K562 (cell line): ENCODE results near the gene POLR3C. TPM values are rescaled to one million over a fixed set of nuclear protein-coding genes. Genes with fewer than 3 reads are reported as not detected.

Experiments
- EHMT2 ChIP-seq: fragments of 450-650 bp; IDR thresholded peaks from 2 replicates; pipeline ENCODE4 v1.6.1; 2018; ENCODE audit warnings: antibody characterized with exemption
- HDGF ChIP-seq: fragments of 450-650 bp; IDR thresholded peaks from 2 replicates; pipeline ENCODE4 v1.6.1; 2016
- HLTF ChIP-seq: fragments of 450-650 bp; IDR thresholded peaks from 2 replicates; pipeline ENCODE4 v1.6.1; 2016
- HNRNPK ChIP-seq: fragments of 200-400 bp; formaldehyde crosslinking; IDR thresholded peaks from one replicate; pipeline ENCODE4 v1.6.1; 2018; ENCODE audit warnings: mild to moderate bottlenecking, low read depth, low read length; ENCODE audit not compliant: poor library complexity, severe bottlenecking
- ILK ChIP-seq: fragments of 450-650 bp; IDR thresholded peaks from 2 replicates; pipeline ENCODE4 v1.6.1; 2016; ENCODE audit warnings: missing genetic modification characterization, low read depth, mild to moderate bottlenecking, missing compliant biosample characterization, moderate library complexity, borderline replicate concordance
- MCM2 ChIP-seq: fragments of 450-650 bp; IDR thresholded peaks from 2 replicates; pipeline ENCODE4 v1.6.1; 2017; ENCODE audit warnings: low read depth, mild to moderate bottlenecking
- NEUROD1 ChIP-seq: fragments of 150-350 bp; IDR thresholded peaks from 2 replicates; pipeline ENCODE4 v1.6.1; 2014; ENCODE audit warnings: borderline replicate concordance, low read length, low read depth; ENCODE audit not compliant: partially characterized antibody
- NR1H2 ChIP-seq: sonication (generic); formaldehyde crosslinking; IDR thresholded peaks from 2 replicates; pipeline ENCODE4 v1.4.0; 2020; ENCODE audit warnings: mild to moderate bottlenecking, missing genetic modification reagents
- ZFP36 ChIP-seq: fragments of 150-350 bp; IDR thresholded peaks from 2 replicates; pipeline ENCODE4 v1.6.1; 2018; ENCODE audit warnings: low read length, low read depth; ENCODE audit not compliant: partially characterized antibody
- ZNF121 ChIP-seq: sonication (generic); formaldehyde crosslinking; conservative IDR thresholded peaks from 2 replicates; pipeline ENCODE4 v1.8.0; 2022; ENCODE audit warnings: missing genetic modification reagents
- ZNF124 ChIP-seq: sonication (generic); formaldehyde crosslinking; IDR thresholded peaks from 2 replicates; pipeline ENCODE4 v1.8.1; 2022; ENCODE audit warnings: missing genetic modification reagents
- ZNF561 ChIP-seq: fragments of 450-650 bp; formaldehyde crosslinking; conservative IDR thresholded peaks from 2 replicates; pipeline ENCODE4 v1.4.0; 2020; ENCODE audit warnings: mild to moderate bottlenecking, moderate library complexity
- ZNF584 ChIP-seq: fragments of 200-800 bp; sonication (Bioruptor generic); IDR thresholded peaks from 2 replicates; pipeline ENCODE4 v1.6.1; 2016; ENCODE audit warnings: low read depth, mild to moderate bottlenecking, missing genetic modification characterization, missing compliant biosample characterization
- polyA plus RNA-seq, 8 experiments: library from polyadenylated mRNA; depleted of rRNA in 4 of 8; stranded (reverse) in 5 of 8; unstranded in 3 of 8; fragments of >200 nt; fragmentation: Nextera tagmentation in 2 of 8; fragmentation: Illumina TruSeq in 1 of 8; extraction: Ambion mirVana in 2 of 8; extraction: Trizol in 1 of 8; gene quantifications; 2 replicates each; pipeline versions ENCODE4 v1.2.1 to v1.2.3, GENCODE V29; 2011 to 2014; ENCODE audit warnings: inconsistent platforms in 1 of 8, missing spikeins in 1 of 8
- total RNA-seq, 7 experiments: library from RNA; depleted of rRNA in 6 of 7; stranded (reverse); fragments of >200 nt in 6 of 7; fragmentation: Illumina TruSeq in 2 of 7; extraction: Trizol in 2 of 7; gene quantifications; 2 replicates each; pipeline versions ENCODE4 v1.2.1 to v1.2.3, GENCODE V29; 2011 to 2021; ENCODE audit warnings: low replicate concordance in 1 of 7
- TF ChIP-seq, protein P1 (sequence below): fragments of 450-650 bp; conservative IDR thresholded peaks from 2 replicates; pipeline ENCODE4 v1.6.1; 2016; ENCODE audit warnings: missing genetic modification characterization, low read depth, mild to moderate bottlenecking, control low read depth, missing compliant biosample characterization
- TF ChIP-seq, protein P2 (sequence below), 2 experiments: fragments of 450-650 bp; conservative IDR thresholded peaks; 2 replicates each; pipeline ENCODE4 v1.6.1; 2017; ENCODE audit warnings: mild to moderate bottlenecking in 2 of 2, moderate library complexity in 2 of 2
- TF ChIP-seq, protein P3 (sequence below), 2 experiments: fragments of 450-650 bp in 1 of 2; sonication (generic) in 1 of 2; formaldehyde crosslinking; conservative IDR thresholded peaks; 2 replicates each; pipeline versions ENCODE4 v1.4.0 to v1.8.1; 2020 to 2022; ENCODE audit warnings: mild to moderate bottlenecking in 1 of 2, missing genetic modification reagents in 1 of 2
- TF ChIP-seq, protein P4 (sequence below): fragments of 200-400 bp; formaldehyde crosslinking; IDR thresholded peaks from 2 replicates; pipeline ENCODE4 v1.6.1; 2017; ENCODE audit warnings: mild to moderate bottlenecking, low read depth, low read length, moderate library complexity
- TF ChIP-seq, protein P5 (sequence below): sonication (generic); formaldehyde crosslinking; IDR thresholded peaks from 2 replicates; pipeline ENCODE4 v1.8.0; 2022; ENCODE audit warnings: missing genetic modification reagents, mild to moderate bottlenecking, borderline replicate concordance

POLR3C gene
- total and polyA plus RNA-seq, 9 of the 15 experiments (the other 6 are each of a cell fraction or from before 2014, with no cell fraction given) = 19.7 to 64.1 (median 45.2) TPM

DNA sequence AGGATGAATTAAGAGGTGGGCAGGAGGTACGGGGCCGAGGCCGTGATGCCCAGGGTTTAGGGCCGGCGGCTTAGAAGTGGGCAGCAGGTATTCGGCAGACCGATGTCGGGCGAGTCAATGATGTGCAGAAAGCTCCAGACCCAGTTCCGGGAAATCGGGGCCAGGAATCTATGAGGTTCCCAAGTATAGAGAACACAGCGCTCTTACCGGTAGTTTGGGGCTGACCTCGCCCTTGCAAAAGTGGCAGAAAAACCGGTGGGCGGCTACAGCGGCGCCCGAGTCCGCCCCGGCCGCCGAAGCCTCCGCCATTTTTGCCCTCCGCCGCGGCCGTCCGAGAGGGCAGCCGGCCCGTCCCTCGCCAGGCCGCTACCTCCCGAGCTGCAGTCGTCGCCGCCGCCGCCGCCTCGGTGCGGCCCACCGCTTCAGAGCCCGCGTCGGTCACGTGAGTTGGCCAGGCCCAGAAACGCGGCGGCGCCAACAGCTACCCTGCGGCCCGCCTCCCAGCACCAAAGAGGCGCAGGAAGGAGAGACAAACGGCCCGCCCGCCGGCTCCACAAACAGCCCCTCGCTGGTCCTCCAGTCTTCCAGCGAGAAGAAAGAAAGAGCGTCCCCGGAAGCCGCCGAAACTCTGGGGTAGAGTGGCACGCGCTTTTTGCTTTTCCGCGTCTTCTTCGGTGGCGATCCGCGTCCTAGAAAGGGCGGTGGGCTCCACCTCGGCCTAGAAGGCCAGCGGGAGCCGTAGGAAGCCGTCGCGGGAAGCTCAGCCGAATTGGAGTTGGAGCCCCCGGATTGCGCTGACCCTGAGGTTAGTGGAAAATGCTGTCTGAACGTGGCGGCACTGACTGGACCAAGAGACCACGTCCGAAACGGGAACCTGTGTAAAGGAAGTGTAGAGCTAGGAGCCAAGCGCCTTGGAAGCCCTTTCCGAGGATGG lies at the start of gene POLR3C, which contains the start of gene RNF115 (continued):
- TF ChIP-seq, protein P1, sequence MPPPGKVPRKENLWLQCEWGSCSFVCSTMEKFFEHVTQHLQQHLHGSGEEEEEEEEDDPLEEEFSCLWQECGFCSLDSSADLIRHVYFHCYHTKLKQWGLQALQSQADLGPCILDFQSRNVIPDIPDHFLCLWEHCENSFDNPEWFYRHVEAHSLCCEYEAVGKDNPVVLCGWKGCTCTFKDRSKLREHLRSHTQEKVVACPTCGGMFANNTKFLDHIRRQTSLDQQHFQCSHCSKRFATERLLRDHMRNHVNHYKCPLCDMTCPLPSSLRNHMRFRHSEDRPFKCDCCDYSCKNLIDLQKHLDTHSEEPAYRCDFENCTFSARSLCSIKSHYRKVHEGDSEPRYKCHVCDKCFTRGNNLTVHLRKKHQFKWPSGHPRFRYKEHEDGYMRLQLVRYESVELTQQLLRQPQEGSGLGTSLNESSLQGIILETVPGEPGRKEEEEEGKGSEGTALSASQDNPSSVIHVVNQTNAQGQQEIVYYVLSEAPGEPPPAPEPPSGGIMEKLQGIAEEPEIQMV (tag) = no peak
- TF ChIP-seq HNRNPK = no peak
- TF ChIP-seq NR1H2 (CRISPR knock-in tag) = no peak
- TF ChIP-seq ZNF121 (CRISPR knock-in tag) = no peak
- TF ChIP-seq, protein P2, sequence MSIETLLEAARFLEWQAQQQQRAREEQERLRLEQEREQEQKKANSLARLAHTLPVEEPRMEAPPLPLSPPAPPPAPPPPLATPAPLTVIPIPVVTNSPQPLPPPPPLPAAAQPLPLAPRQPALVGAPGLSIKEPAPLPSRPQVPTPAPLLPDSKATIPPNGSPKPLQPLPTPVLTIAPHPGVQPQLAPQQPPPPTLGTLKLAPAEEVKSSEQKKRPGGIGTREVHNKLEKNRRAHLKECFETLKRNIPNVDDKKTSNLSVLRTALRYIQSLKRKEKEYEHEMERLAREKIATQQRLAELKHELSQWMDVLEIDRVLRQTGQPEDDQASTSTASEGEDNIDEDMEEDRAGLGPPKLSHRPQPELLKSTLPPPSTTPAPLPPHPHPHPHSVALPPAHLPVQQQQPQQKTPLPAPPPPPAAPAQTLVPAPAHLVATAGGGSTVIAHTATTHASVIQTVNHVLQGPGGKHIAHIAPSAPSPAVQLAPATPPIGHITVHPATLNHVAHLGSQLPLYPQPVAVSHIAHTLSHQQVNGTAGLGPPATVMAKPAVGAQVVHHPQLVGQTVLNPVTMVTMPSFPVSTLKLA (conservative IDR thresholded peaks at IDR 0.05) = peak; percentile 88 to 91
- TF ChIP-seq, protein P3, sequence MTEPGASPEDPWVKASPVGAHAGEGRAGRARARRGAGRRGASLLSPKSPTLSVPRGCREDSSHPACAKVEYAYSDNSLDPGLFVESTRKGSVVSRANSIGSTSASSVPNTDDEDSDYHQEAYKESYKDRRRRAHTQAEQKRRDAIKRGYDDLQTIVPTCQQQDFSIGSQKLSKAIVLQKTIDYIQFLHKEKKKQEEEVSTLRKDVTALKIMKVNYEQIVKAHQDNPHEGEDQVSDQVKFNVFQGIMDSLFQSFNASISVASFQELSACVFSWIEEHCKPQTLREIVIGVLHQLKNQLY (CRISPR knock-in tag; conservative IDR thresholded peaks at IDR 0.05) = no peak
- TF ChIP-seq MCM2 = no peak
- no peak for TF ChIP-seq NEUROD1
- no peak for TF ChIP-seq ZNF561
- TF ChIP-seq ILK (tag) = no peak
- TF ChIP-seq, protein P4, sequence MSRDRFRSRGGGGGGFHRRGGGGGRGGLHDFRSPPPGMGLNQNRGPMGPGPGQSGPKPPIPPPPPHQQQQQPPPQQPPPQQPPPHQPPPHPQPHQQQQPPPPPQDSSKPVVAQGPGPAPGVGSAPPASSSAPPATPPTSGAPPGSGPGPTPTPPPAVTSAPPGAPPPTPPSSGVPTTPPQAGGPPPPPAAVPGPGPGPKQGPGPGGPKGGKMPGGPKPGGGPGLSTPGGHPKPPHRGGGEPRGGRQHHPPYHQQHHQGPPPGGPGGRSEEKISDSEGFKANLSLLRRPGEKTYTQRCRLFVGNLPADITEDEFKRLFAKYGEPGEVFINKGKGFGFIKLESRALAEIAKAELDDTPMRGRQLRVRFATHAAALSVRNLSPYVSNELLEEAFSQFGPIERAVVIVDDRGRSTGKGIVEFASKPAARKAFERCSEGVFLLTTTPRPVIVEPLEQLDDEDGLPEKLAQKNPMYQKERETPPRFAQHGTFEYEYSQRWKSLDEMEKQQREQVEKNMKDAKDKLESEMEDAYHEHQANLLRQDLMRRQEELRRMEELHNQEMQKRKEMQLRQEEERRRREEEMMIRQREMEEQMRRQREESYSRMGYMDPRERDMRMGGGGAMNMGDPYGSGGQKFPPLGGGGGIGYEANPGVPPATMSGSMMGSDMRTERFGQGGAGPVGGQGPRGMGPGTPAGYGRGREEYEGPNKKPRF = no peak
- TF ChIP-seq HDGF = no peak
- TF ChIP-seq ZNF124 (CRISPR knock-in tag) = no peak
- TF ChIP-seq ZFP36 = peak; percentile 14
- no peak for TF ChIP-seq HLTF
- no peak for TF ChIP-seq EHMT2
- TF ChIP-seq, protein P5, sequence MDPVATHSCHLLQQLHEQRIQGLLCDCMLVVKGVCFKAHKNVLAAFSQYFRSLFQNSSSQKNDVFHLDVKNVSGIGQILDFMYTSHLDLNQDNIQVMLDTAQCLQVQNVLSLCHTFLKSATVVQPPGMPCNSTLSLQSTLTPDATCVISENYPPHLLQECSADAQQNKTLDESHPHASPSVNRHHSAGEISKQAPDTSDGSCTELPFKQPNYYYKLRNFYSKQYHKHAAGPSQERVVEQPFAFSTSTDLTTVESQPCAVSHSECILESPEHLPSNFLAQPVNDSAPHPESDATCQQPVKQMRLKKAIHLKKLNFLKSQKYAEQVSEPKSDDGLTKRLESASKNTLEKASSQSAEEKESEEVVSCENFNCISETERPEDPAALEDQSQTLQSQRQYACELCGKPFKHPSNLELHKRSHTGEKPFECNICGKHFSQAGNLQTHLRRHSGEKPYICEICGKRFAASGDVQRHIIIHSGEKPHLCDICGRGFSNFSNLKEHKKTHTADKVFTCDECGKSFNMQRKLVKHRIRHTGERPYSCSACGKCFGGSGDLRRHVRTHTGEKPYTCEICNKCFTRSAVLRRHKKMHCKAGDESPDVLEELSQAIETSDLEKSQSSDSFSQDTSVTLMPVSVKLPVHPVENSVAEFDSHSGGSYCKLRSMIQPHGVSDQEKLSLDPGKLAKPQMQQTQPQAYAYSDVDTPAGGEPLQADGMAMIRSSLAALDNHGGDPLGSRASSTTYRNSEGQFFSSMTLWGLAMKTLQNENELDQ (CRISPR knock-in tag) = no peak
- TF ChIP-seq ZNF584 (CRISPR knock-in tag) = no peak
